ENCODE data around the gene DBNL. TPM values are rescaled to one million over a fixed set of nuclear protein-coding genes. Genes with fewer than 3 reads are reported as not detected.

Gene DBNL
- total and polyA plus RNA-seq, 2 of the 13 experiments (the other 11 are each of a cell fraction or from before 2014, with no cell fraction given) = 20.8 to 35.1 TPM

DNA sequence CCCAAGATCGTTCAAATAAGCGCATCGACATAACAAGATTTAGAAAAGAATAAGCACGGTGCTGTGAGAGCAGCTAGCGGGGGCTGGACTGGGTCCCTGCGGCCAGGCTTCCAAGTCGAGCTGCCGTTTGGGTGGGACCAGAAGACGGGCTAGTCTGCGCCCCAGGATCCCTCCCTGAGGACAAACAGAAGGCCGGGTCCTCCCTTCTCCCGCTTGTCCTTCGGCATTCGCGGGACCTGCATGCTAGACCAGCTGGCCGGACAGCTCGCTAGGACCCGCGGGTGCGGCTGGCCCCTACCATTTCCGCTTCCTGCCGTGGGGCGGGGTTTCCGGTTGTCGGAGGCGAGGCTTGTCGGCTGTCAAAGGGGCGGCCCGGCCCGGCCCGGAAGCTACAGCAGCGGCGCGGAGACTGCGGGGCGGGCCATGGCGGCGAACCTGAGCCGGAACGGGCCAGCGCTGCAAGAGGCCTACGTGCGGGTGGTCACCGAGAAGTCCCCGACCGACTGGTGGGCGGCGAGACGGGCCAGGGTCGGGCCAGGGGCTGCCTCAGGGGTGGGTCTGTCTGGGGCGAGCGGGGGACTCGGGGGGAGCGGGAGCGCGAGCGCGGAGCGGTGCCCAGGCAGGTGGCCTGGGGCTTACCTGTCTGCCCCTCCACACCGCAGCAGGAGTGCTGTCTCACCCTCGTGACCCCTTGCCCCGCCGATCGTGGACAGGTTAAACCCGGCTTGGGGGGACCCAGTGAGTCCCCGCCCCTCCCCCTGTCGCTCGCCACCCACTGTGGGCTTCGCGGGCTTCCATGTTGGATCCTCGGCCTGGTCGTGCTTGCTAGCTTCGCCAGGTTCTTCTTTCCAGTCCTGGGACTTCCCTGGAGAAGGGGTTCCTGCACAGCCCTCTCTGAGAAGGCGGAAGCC, at the start of gene DBNL (continued):
- TF ChIP-seq, protein P1, sequence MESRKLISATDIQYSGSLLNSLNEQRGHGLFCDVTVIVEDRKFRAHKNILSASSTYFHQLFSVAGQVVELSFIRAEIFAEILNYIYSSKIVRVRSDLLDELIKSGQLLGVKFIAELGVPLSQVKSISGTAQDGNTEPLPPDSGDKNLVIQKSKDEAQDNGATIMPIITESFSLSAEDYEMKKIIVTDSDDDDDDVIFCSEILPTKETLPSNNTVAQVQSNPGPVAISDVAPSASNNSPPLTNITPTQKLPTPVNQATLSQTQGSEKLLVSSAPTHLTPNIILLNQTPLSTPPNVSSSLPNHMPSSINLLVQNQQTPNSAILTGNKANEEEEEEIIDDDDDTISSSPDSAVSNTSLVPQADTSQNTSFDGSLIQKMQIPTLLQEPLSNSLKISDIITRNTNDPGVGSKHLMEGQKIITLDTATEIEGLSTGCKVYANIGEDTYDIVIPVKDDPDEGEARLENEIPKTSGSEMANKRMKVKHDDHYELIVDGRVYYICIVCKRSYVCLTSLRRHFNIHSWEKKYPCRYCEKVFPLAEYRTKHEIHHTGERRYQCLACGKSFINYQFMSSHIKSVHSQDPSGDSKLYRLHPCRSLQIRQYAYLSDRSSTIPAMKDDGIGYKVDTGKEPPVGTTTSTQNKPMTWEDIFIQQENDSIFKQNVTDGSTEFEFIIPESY (CRISPR knock-in tag; IDR thresholded peaks at IDR 0.05) = 0 out of 2 replicates have a peak, but pooled peaks have one; percentile 12
- TF ChIP-seq ATF7-NPFF (CRISPR knock-in tag; IDR thresholded peaks at IDR 0.05; ENCODE audit: low read depth) (peak; percentile 65; the same call in 1 of the 2 replicates), KLF12 (CRISPR knock-in tag; IDR thresholded peaks at IDR 0.05; ENCODE audit: borderline replicate concordance) (peak; percentile 47; the same call in 1 of the 2 replicates), ZNF598 (CRISPR knock-in tag; IDR thresholded peaks at IDR 0.05; ENCODE audit: borderline replicate concordance) (no peak), ZSCAN9 (CRISPR knock-in tag; IDR thresholded peaks at IDR 0.05; ENCODE audit: borderline replicate concordance) (peak; percentile 25; the same call in 1 of the 2 replicates), ZNF251 (CRISPR knock-in tag; IDR thresholded peaks at IDR 0.05) (no peak), PRPF4 (IDR thresholded peaks at IDR 0.05; ENCODE audit: low read depth, low read length, poor library complexity, severe bottlenecking) (no peak), ZNF282 (IDR thresholded peaks at IDR 0.05; ENCODE audit: partially characterized antibody) (no peak), FOSL2 (CRISPR knock-in tag; IDR thresholded peaks at IDR 0.05) (peak; percentile 24), ZFP90 (CRISPR knock-in tag; IDR thresholded peaks at IDR 0.05; ENCODE audit: borderline replicate concordance) (peak; percentile 52; the same call in 1 of the 2 replicates), NR2F2 (IDR thresholded peaks at IDR 0.05; ENCODE audit: borderline replicate concordance, low read depth) (peak; percentile 35; the same call in 1 of the 2 replicates), RCOR2 (CRISPR knock-in tag; IDR thresholded peaks at IDR 0.05) (no peak), ZNF605 (CRISPR knock-in tag; IDR thresholded peaks at IDR 0.05) (peak; percentile 68; the same call in 1 of the 2 replicates), NR2F1 (CRISPR knock-in tag; IDR thresholded peaks at IDR 0.05) (no peak), ZNF354B (CRISPR knock-in tag; IDR thresholded peaks at IDR 0.05) (no peak), POLR2AphosphoS2 (IDR thresholded peaks at IDR 0.05; ENCODE audit: low read depth, low read length) (no peak), ZNF3 (CRISPR knock-in tag; IDR thresholded peaks at IDR 0.05) (no peak), SIN3A (IDR thresholded peaks at IDR 0.05; ENCODE audit: borderline replicate concordance, low read depth, low read length) (peak; percentile 97), ISL2 (CRISPR knock-in tag; IDR thresholded peaks at IDR 0.05) (peak; percentile 73; the same call in 1 of the 2 replicates)
- TF ChIP-seq, protein P2, sequence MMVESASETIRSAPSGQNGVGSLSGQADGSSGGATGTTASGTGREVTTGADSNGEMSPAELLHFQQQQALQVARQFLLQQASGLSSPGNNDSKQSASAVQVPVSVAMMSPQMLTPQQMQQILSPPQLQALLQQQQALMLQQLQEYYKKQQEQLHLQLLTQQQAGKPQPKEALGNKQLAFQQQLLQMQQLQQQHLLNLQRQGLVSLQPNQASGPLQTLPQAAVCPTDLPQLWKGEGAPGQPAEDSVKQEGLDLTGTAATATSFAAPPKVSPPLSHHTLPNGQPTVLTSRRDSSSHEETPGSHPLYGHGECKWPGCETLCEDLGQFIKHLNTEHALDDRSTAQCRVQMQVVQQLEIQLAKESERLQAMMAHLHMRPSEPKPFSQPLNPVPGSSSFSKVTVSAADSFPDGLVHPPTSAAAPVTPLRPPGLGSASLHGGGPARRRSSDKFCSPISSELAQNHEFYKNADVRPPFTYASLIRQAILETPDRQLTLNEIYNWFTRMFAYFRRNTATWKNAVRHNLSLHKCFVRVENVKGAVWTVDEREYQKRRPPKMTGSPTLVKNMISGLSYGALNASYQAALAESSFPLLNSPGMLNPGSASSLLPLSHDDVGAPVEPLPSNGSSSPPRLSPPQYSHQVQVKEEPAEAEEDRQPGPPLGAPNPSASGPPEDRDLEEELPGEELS (CRISPR knock-in tag; IDR thresholded peaks at IDR 0.05) = peak; percentile 61
- TF ChIP-seq, protein P3, sequence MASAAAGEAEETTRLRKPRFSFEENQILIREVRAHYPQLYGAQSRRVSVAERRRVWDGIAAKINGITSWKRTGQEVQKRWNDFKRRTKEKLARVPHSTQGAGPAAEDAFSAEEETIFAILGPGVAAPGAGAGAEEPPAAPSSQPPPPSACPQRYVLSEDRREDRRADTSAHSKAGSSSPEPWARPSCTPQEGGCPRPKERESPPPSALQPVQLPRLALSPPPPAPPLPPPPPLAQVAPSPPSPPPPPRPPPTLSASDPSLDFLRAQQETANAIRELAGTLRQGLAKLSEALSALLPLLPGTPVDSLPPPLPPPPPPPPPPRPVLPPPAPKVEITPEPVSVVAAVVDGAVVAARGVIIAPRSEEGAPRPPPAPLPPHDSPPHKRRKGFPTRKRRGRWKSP (CRISPR knock-in tag; IDR thresholded peaks at IDR 0.05) = peak; percentile 60
- TF ChIP-seq, protein P4, sequence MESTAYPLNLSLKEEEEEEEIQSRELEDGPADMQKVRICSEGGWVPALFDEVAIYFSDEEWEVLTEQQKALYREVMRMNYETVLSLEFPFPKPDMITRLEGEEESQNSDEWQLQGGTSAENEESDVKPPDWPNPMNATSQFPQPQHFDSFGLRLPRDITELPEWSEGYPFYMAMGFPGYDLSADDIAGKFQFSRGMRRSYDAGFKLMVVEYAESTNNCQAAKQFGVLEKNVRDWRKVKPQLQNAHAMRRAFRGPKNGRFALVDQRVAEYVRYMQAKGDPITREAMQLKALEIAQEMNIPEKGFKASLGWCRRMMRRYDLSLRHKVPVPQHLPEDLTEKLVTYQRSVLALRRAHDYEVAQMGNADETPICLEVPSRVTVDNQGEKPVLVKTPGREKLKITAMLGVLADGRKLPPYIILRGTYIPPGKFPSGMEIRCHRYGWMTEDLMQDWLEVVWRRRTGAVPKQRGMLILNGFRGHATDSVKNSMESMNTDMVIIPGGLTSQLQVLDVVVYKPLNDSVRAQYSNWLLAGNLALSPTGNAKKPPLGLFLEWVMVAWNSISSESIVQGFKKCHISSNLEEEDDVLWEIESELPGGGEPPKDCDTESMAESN (CRISPR knock-in tag; conservative IDR thresholded peaks at IDR 0.05) = peak; percentile 63; the same call in 1 of the 2 replicates
